Lung microvascular endothelial cell (primary cell): ENCODE measurements around the gene PSKH1. TPM values are rescaled to one million over a fixed set of nuclear protein-coding genes. Genes with fewer than 3 reads are reported as not detected.
"Not testable (repeated sequence)": the region's sequence is repeated elsewhere in the genome, so short reads cannot be mapped to it uniquely, and the experiment has no call there.

Experiments used
- DNase-seq, 2 donors: peaks; one replicate each; pipeline versions ENCODE4 v3.0.0 to v3.0.0-alpha.2; 2010; ENCODE audit warnings: low read depth in 2 of 2
- total RNA-seq: library from RNA; depleted of rRNA; stranded (reverse); fragments of >200 nt; gene quantifications from 2 replicates; pipeline ENCODE4 v1.2.1, GENCODE V29; 2014

PSKH1 gene
- total RNA-seq, 1 donor from 2014 or later, result 12.9 TPM

GRCh38 chr16:67923414-67924116 is 30.5 kb downstream of the PSKH1 start:
- DNase-seq, result peak in 1 of 2 donors; percentile 39

DNA sequence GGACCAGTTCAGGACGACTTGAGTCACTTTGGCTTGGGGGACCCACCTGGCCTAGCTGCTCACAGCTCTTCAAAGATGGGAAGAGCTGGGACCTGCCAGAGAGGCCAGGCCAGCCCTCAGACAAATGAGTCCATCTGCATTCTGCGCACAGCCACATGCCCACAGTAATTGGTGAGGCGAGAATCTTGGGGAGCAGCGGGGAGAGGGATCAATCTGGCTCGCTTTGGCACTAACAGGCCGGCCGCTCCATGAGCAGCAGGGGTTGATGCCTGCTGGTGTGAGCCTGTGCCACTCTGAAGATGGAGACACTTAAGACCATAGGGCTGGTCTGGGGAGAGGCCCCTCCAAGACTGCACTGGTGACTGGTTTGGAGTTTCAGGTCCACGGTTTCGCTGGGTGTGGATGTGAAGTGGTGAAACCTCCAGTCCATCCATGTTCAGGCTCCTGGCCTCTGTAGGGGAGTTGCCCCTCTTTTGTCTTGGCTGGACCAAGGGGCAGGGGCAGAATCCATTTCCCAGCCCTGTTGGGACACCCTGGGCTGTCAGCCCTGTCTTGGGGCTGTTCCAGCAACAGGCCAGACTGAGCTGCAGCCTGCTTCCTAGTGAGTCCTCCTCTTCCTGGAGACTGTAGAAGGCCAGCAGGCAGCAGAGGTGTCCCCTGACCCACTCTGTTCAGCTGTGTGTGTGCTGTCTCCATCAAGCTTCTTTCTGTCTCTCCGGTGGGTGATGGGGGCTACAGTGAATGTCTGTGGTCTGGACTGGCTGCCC is 31.3 kb downstream of the PSKH1 start:
- peak in 1 of 2 donors; percentile 33 for DNase-seq

DNA sequence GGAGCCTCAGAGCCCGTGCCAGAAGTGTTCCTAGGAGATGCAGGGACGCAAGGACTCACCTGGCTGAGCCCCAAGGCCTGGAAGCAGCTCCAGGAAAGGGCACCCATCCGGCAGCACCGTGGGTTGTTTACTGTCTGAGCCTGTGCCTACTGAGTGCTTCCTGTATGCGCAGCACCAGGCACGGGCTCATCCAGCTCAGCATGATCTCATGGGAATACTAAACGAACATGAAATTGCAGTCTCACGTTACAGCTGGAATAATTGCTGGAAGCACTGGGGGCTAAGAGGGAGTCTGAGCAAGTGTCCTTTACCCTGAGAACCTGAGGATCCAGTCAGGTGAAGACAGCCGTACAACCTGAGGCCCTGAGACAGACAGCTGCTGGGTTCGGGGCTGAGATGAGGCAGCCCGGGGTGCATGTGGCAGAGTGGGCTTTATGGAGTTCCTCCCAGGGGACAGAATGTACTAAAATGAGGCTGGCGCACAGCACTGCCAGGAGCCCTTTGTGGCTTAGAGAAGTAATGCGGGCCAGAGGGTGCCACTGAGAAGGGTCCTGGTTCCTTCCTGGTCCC is 33.2 kb downstream of the PSKH1 start:
- peak; percentile 82 to 87 for DNase-seq

- no peak for DNase-seq
Measured at GRCh38 chr16:67927131-67927941, 34.3 kb downstream of the PSKH1 start.

GRCh38 chr16:67928147-67928546 is 35.1 kb downstream of the PSKH1 start:
- DNase-seq, result no peak

- DNase-seq, result peak; percentile 65 to 81
Measured at GRCh38 chr16:67928561-67929364, 35.7 kb downstream of the PSKH1 start.

DNA sequence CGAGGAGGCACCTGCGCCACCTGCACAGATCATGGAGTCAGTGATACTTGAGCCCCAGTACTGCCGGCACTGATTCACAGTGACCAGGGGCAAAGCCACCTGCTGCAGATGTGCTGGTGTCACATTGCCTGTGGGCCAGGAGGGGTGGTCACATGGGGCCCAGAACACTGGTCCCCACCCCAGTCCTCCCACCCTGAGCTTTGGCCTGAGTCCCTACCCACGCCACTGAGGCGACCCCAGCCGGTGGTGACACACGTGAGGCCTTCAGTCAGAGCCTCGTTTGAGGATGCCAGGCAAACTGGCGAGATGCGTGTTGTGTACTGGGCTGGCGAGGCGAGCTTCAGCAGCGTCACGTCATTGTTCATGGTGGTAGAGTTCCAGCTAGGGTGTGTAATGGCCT is 37.1 kb downstream of the PSKH1 start:
- DNase-seq, result no peak

- no peak for DNase-seq
Measured at GRCh38 chr16:67930678-67931211, 37.7 kb downstream of the PSKH1 start.

- no peak for DNase-seq
Measured at GRCh38 chr16:67931712-67932461, 38.8 kb downstream of the PSKH1 start, which contains the start of gene CTRL. CTRL (minus strand) TSS chr16:67931862; CDS start chr16:67931852, 10 bp downstream.

DNA sequence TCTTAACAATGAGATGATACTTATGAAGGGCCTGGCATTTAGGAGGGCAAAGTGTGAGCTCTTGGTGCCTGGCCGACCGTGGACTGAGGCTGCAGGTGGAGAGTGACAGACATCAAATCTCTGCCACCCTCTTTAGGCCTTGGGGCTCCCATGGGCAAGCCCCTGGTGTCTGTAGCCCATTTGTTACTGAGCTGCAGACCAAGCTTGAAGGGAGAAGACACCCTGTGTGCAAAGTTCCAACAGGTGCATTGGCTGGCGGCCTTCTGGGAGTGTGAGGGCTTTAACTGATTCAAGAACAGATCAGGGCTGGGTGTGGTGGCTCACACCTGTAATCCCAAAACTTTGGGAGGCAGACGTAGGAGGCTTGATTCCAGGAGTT is 39.4 kb downstream of the PSKH1 start:
- no peak for DNase-seq

DNA sequence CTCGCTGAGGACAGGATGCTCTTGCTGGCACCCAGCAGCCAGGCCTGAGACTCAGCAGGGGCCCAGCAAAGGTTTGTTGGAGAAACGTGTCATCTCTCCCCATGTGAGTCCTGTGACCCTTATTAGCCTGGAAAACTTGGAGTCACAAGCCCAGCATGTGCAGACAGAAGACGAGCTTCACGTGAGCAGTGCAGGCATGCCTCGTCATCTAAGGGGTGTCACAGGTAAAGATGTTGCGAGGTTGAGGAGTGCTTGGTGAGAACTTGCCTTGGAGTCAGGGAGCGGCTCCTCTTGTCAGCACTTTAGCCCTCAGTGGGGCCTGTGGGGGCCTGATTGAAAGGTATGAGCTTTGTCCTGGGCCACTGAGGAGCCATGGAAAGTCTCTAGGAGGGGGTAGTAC is 40.8 kb downstream of the PSKH1 start:
- DNase-seq, result no peak

DNA sequence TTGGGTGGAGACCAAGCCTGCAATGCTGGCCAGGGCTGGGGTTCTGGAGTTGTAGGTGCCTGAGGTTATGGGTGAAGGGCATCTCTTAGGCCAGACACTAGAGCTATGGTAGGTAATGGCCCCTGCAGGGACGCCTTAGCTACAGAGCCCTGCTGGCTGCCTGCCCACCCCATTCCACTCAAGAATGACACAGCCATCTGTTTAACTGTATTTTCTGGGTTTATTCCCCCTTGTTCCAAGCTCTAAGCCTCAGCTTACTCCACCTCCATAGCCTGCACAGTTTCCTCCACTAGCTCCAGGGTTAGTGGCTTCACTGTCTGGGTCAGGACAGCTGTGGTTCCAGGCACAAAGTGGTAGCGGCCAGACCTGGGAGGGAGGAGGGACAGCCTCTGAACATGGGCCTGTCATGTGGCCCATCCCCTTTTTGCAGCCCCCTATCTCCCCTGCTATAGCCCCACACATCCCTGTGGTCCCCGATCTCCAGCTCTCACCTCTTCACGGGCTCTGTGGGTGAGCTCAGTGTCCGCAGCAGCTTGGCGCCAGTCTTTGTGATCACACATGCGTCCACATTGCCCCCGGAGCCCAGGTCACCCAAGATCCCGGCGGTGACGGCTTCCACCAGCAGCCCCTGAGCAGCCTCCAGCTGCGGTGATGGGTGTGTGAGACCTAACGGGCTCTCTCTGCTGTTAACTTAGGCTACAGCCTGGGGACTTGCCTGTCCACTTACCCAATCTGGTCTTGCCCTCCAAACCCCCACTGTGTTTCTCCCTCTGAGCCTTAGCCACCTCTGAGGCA is 41.4 kb downstream of the PSKH1 start:
- DNase-seq, result no peak

- no peak for DNase-seq
Measured at GRCh38 chr16:67935101-67935401, 42.0 kb downstream of the PSKH1 start.

GRCh38 chr16:67935402-67936123 is 42.5 kb downstream of the PSKH1 start:
- DNase-seq, result peak; percentile 88 to 92

DNA sequence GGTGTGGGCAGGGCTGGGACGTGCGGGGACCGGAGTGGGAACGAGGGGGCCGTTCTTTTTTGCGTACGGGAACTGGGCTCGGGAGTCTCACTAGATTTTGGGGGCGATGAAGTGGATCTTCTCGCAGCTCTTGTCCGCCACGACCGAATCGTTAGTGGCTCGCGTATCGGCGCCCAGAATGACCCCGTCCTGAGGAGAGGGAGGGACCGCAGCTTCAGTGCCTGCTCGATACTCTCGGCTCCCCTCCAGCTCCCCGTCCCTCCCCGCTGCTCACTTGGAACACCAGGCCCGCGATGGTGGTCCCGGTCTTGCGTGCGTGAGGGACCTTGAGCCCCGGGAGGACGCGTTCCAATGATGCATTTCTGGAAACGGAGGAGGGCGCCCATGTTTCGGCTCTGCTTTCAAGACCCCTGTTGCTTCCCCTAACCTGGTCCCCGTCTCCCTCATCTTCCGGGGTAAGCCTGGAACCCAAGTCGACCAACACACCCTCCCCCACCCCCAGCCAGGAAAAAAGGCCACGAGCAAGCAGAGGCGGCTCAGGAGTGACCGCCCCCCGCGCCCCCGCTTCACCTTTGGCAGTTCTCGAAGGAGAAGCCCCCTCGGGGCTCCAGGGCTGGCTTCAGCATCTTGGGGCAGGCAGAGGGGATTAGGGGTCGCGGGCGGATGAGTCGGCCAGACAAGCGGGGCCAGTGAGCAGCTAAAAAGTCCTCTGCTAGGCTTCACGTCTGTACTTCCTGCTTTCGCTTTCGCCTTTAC is 43.2 kb downstream of the PSKH1 start, which contains the start of gene PSMB10:
Gene PSMB10 (minus strand): TSS at position 727 of the 756 bp plus-strand sequence. CDS start 101 bp downstream, at position 626.
- DNase-seq, result peak; percentile 56 to 78

DNA sequence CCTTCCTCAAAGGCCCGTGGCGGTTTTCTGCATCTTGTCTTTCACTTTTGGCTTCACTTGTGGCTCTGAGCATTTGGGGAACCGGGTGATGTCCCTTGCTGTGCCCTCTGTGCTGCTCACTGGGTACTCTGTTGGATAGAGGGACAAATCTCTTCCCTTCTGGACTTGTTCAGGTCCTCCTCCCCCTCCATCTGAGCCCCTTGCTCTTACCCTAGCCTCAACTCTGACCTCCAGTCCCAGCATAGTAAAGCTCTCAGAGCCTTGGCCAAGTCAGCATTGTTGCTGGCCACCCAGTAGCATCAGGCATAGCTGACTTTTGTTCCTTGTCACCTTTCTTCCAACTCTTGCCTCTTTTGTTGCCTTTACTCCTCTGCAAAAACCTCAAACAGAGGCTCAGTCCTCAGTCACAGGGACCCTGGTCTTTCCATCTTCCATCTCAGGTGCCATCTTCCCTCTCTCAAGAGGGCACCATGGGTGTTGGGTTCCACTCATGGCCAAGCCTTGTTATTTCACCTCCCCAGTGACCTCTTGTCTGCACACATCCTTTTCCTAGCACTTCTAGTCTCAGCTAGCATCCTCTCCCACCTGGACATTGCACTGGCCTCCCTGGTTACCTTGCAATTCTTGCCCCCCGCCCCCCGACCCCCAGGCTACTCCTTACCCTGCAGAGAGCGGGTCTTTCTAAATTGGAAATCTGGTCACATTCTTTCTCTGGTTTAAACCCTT is 44.0 kb downstream of the PSKH1 start:
- DNase-seq, result no peak

DNA sequence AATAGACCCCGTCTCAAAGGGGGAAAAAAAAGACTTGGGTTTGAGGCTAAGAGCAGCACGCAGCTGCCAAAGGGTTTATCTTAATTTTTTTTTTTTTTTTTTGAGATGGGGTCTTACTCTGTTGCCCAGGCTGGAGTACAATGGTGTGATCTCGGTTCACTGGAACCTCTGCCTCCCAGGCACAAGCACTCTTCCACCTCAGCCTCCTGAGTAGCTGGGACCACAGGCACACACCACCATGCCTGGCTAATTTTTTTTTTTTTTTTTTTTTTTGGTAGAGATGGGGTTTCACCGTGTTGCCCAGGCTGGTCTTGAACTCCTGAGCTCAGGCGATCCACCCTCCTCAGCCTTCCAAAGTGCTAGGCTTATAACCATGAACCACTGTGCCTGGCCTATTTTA is 44.7 kb downstream of the PSKH1 start:
- DNase-seq, result not testable (repeated sequence)
